Activated T-cell treated with anti-CD3 and anti-CD28 coated beads for 1 hour (primary cell): ENCODE data around the gene PMAIP1.

Experiments
- DNase-seq: peaks from one replicate; pipeline ENCODE4 v3.0.0-alpha.2; 2020; ENCODE audit warnings: low read depth

The PMAIP1 gene

GRCh38 chr18:59915606-59916005, 15.8 kb downstream of the PMAIP1 start:
- no peak for DNase-seq

- DNase-seq, result no peak
Measured at GRCh38 chr18:59916746-59917145, 16.9 kb downstream of the PMAIP1 start.

GRCh38 chr18:59917422-59917821, 17.6 kb downstream of the PMAIP1 start:
- no peak for DNase-seq

GRCh38 chr18:59918320-59918755, 18.5 kb downstream of the PMAIP1 start:
- no peak for DNase-seq

- no peak for DNase-seq
Measured at GRCh38 chr18:59918997-59919396, 19.2 kb downstream of the PMAIP1 start.

GRCh38 chr18:59921384-59921891, 21.6 kb downstream of the PMAIP1 start:
- no peak for DNase-seq

GRCh38 chr18:59923539-59924196, 23.9 kb downstream of the PMAIP1 start:
- DNase-seq, result no peak

GRCh38 chr18:59926131-59926530, 26.3 kb downstream of the PMAIP1 start:
- DNase-seq, result no peak

- DNase-seq, result no peak
Measured at GRCh38 chr18:59927246-59927825, 27.5 kb downstream of the PMAIP1 start.

- no peak for DNase-seq
Measured at GRCh38 chr18:59928201-59928600, 28.4 kb downstream of the PMAIP1 start.

GRCh38 chr18:59929621-59930295, 30.0 kb downstream of the PMAIP1 start:
- DNase-seq, result no peak

- no peak for DNase-seq
Measured at GRCh38 chr18:59932401-59932800, 32.6 kb downstream of the PMAIP1 start.

- no peak for DNase-seq
Measured at GRCh38 chr18:59938676-59939075, 38.9 kb downstream of the PMAIP1 start.

GRCh38 chr18:59939127-59939526, 39.3 kb downstream of the PMAIP1 start:
- DNase-seq, result no peak

GRCh38 chr18:59940068-59940467, 40.3 kb downstream of the PMAIP1 start:
- no peak for DNase-seq

GRCh38 chr18:59941331-59941730, 41.5 kb downstream of the PMAIP1 start:
- DNase-seq, result no peak

GRCh38 chr18:59942601-59943000, 42.8 kb downstream of the PMAIP1 start:
- DNase-seq, result no peak

GRCh38 chr18:59945544-59945943, 45.7 kb downstream of the PMAIP1 start:
- no peak for DNase-seq

- no peak for DNase-seq
Measured at GRCh38 chr18:59950215-59950944, 50.6 kb downstream of the PMAIP1 start.

- no peak for DNase-seq
Measured at GRCh38 chr18:59951591-59951990, 51.8 kb downstream of the PMAIP1 start.

GRCh38 chr18:59952283-59953007, 52.6 kb downstream of the PMAIP1 start:
- DNase-seq, result no peak
